Neural progenitor cell (in vitro differentiated cells): ENCODE measurements around the gene IPO8. TPM values are rescaled to one million over a fixed set of nuclear protein-coding genes. Genes with fewer than 3 reads are reported as not detected.

Experiments
- DNase-seq: peaks from one replicate; pipeline ENCODE4 v3.0.0-alpha.2; 2016; ENCODE audit warnings: low spot score
- H2AFZ ChIP-seq: fragments of 200-600 bp; sonication (generic); replicated peaks from 2 replicates; pipeline ENCODE4 v1.6.1; 2016; ENCODE audit warnings: antibody characterized with exemption
- H3F3A ChIP-seq: fragments of 200-600 bp; sonication (generic); 2 replicates; pipeline ENCODE4 v1.6.1; 2016; ENCODE audit warnings: antibody characterized with exemption, low read depth
- H3K27ac ChIP-seq: fragments of 200-600 bp; sonication (generic); 2 replicates; pipeline ENCODE4 v1.5.1; 2016; ENCODE audit warnings: mild to moderate bottlenecking
- H3K27me3 ChIP-seq: fragments of 200-600 bp; sonication (generic); 2 replicates; pipeline ENCODE4 v1.6.1; 2016; ENCODE audit warnings: mild to moderate bottlenecking, moderate library complexity
- H3K36me3 ChIP-seq: fragments of 200-600 bp; sonication (generic); 2 replicates; pipeline ENCODE4 v1.5.1; 2016
- H3K4me1 ChIP-seq: fragments of 200-600 bp; sonication (generic); 2 replicates; pipeline ENCODE4 v1.6.1; 2016; ENCODE audit warnings: mixed run types
- H3K4me2 ChIP-seq: fragments of 200-600 bp; sonication (generic); 2 replicates; pipeline ENCODE4 v1.6.1; 2016
- H3K4me3 ChIP-seq: fragments of 200-600 bp; sonication (generic); 2 replicates; pipeline ENCODE4 v1.5.1; 2016
- H3K79me2 ChIP-seq: fragments of 200-600 bp; sonication (generic); 2 replicates; pipeline ENCODE4 v1.6.1; 2016; ENCODE audit warnings: low read depth
- H3K9ac ChIP-seq: fragments of 200-600 bp; sonication (generic); 2 replicates; pipeline ENCODE4 v1.6.1; 2016
- H3K9me3 ChIP-seq: fragments of 200-600 bp; sonication (generic); 2 replicates; pipeline ENCODE4 v1.5.1; 2016; ENCODE audit warnings: low read depth
- H4K20me1 ChIP-seq: fragments of 200-600 bp; sonication (generic); 2 replicates; pipeline ENCODE4 v1.6.1; 2016; ENCODE audit warnings: low read depth
- H3K27ac Mint-ChIP-seq: 3 replicates; pipeline ENCODE4 v1.8.0; 2021; ENCODE audit warnings: mixed read lengths
- H3K27me3 Mint-ChIP-seq: 2 replicates; pipeline ENCODE4 v1.8.0; 2022; ENCODE audit warnings: low read depth, mild to moderate bottlenecking, inconsistent platforms, moderate library complexity, mixed read lengths; ENCODE audit not compliant: insufficient read depth
- H3K36me3 Mint-ChIP-seq: 3 replicates; pipeline ENCODE4 v1.8.0; 2021; ENCODE audit warnings: mixed read lengths
- H3K4me1 Mint-ChIP-seq: 3 replicates; pipeline ENCODE4 v1.8.0; 2021; ENCODE audit warnings: mixed read lengths
- H3K4me3 Mint-ChIP-seq: 3 replicates; pipeline ENCODE4 v1.8.0; 2021; ENCODE audit warnings: mild to moderate bottlenecking, moderate library complexity, mixed read lengths
- H3K9me3 Mint-ChIP-seq: 3 replicates; pipeline ENCODE4 v1.8.0; 2020; ENCODE audit warnings: mixed read lengths
- CTCF ChIP-seq: fragments of 200-600 bp; sonication (generic); IDR thresholded peaks from 2 replicates; pipeline ENCODE4 v1.5.1; 2017; ENCODE audit warnings: antibody characterized with exemption, mild to moderate bottlenecking
- EZH2 ChIP-seq: fragments of 200-600 bp; sonication (generic); IDR thresholded peaks from 2 replicates; pipeline ENCODE4 v1.6.1; 2017; ENCODE audit warnings: antibody characterized with exemption, mild to moderate bottlenecking, moderate library complexity
- EZH2phosphoT487 ChIP-seq: fragments of 200-600 bp; sonication (generic); IDR thresholded peaks from 2 replicates; pipeline ENCODE4 v1.6.1; 2017; ENCODE audit warnings: antibody characterized with exemption
- total RNA-seq: library from RNA; depleted of rRNA; stranded (reverse); fragments of >200 nt; gene quantifications from 2 replicates; pipeline ENCODE4 v1.2.3, GENCODE V29; 2015; ENCODE audit warnings: low replicate concordance

Gene IPO8
- 26.6 and 54.5 TPM in 2 replicates for total RNA-seq

GRCh38 chr12:30695199-30696102 lies at the start of gene IPO8:
Gene IPO8, minus strand, starts transcription at chr12:30695869. Its CDS starts 222 bp downstream, at chr12:30695647.
- TF ChIP-seq EZH2 (peak; percentile 40), CTCF (peak; percentile 51), EZH2phosphoT487 (no peak)
- H3K36me3 Mint-ChIP-seq = no peaks in the 10 kb centered on the region
- H3K27ac Mint-ChIP-seq = peak within 1 kb of the TSS; percentile 96
- H3K27me3 ChIP-seq = no peaks in the 10 kb centered on the region
- no peaks in the 10 kb centered on the region for H3K36me3 ChIP-seq
- H3K9me3 ChIP-seq = no peaks in the 10 kb centered on the region
- H3K4me3 Mint-ChIP-seq = peak within 1 kb of the TSS; percentile 97
- peak; percentile 96 for DNase-seq
- H3K4me1 ChIP-seq = peaks cover 11% of the 10 kb centered on the region
- H4K20me1 ChIP-seq = peaks cover 17% of the 10 kb centered on the region
- no peaks in the 10 kb centered on the region for H3K9me3 Mint-ChIP-seq
- peaks cover 22% of the 10 kb centered on the region for H3K4me1 Mint-ChIP-seq
- peak within 1 kb of the TSS; percentile 100 for H2AFZ ChIP-seq
- H3K27me3 Mint-ChIP-seq = peaks cover 2% of the 10 kb centered on the region
- H3K4me3 ChIP-seq = peak within 1 kb of the TSS; percentile 96
- peak within 1 kb of the TSS; percentile 61 for H3K9ac ChIP-seq
- peak within 1 kb of the TSS; percentile 99 for H3K4me2 ChIP-seq
- no peak within 1 kb of the TSS for H3K27ac ChIP-seq
- peaks cover 41% of the 10 kb centered on the region for H3K79me2 ChIP-seq
- peaks cover 8% of the 10 kb centered on the region for H3F3A ChIP-seq

GRCh38 chr12:30744321-30744720 lies 48.7 kb upstream of the IPO8 start:
- no peaks in the 10 kb centered on the region for H3K27me3 ChIP-seq
- peaks cover 10% of the 10 kb centered on the region for H3K36me3 ChIP-seq
- H4K20me1 ChIP-seq = peaks cover 7% of the 10 kb centered on the region
- H3K36me3 Mint-ChIP-seq = peaks cover 33% of the 10 kb centered on the region
- H3K9ac ChIP-seq = no peak overlapping the region
- no peaks in the 10 kb centered on the region for H3K4me1 ChIP-seq
- no peak overlapping the region for H3K27ac Mint-ChIP-seq
- no peak overlapping the region for H3K4me3 ChIP-seq
- TF ChIP-seq EZH2 = no peak
- TF ChIP-seq CTCF = no peak
- no peak for TF ChIP-seq EZH2phosphoT487
- no peak overlapping the region for H3K27ac ChIP-seq
- no peaks in the 10 kb centered on the region for H3F3A ChIP-seq
- H3K4me2 ChIP-seq = no peak overlapping the region
- H3K27me3 Mint-ChIP-seq = no peaks in the 10 kb centered on the region
- H2AFZ ChIP-seq = no peak overlapping the region
- H3K79me2 ChIP-seq = peaks cover 61% of the 10 kb centered on the region
- H3K4me1 Mint-ChIP-seq = no peaks in the 10 kb centered on the region
- H3K4me3 Mint-ChIP-seq = no peak overlapping the region
- H3K9me3 Mint-ChIP-seq = peaks cover 6% of the 10 kb centered on the region
- no peak for DNase-seq
- no peaks in the 10 kb centered on the region for H3K9me3 ChIP-seq

- Mint-ChIP-seq H3K4me3 (no peak overlapping the region), H3K27me3 (peaks cover 2% of the 10 kb centered on the region), H3K27ac (no peak overlapping the region), H3K4me1 (no peaks in the 10 kb centered on the region), H3K9me3 (no peaks in the 10 kb centered on the region), H3K36me3 (peaks cover 32% of the 10 kb centered on the region)
- no peak overlapping the region for H2AFZ ChIP-seq
- no peaks in the 10 kb centered on the region for H3K9me3 ChIP-seq
- peaks cover 14% of the 10 kb centered on the region for H3K36me3 ChIP-seq
- H3K79me2 ChIP-seq = peaks cover 42% of the 10 kb centered on the region
- H3K4me3 ChIP-seq = no peak overlapping the region
- no peak overlapping the region for H3K9ac ChIP-seq
- no peak overlapping the region for H3K4me2 ChIP-seq
- peaks cover 6% of the 10 kb centered on the region for H4K20me1 ChIP-seq
- H3K27me3 ChIP-seq = no peaks in the 10 kb centered on the region
- H3F3A ChIP-seq = no peaks in the 10 kb centered on the region
- no peak overlapping the region for H3K27ac ChIP-seq
- no peaks in the 10 kb centered on the region for H3K4me1 ChIP-seq
- DNase-seq = no peak
- no peak for TF ChIP-seq CTCF
- TF ChIP-seq EZH2phosphoT487 = no peak
- TF ChIP-seq EZH2 = no peak
Measured at GRCh38 chr12:30740274-30740673, 44.6 kb upstream of the IPO8 start.
